Measurements from ENCODE around the gene PKP2.
"Not testable (repeated sequence)": the region's sequence is repeated elsewhere in the genome, so short reads cannot be mapped to it uniquely, and the experiment has no call there.

Gene PKP2

GRCh38 chr12:32895688-32896431 lies 717 bp downstream of the PKP2 start:
- no peak for DNase-seq

DNA sequence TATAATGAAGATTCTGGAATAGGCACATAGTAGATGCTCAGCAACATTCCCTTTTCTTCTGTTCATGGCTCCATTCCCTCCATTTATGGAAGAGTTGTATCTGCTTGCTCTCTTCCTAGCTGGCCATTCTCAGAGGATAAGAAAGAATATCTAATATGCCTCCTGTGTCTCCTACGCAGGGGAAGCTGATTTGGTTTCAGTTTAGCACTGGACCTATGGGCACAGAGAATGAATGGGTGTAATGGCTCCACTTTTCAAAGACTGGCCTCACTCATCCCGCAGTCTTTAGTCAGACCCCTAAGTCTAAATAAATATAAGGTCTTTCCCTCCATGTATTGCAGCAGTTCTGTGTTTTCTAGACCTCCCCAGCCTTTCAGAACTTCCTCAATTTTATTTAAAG lies 2.0 kb downstream of the PKP2 start:
- DNase-seq: no peak

DNA sequence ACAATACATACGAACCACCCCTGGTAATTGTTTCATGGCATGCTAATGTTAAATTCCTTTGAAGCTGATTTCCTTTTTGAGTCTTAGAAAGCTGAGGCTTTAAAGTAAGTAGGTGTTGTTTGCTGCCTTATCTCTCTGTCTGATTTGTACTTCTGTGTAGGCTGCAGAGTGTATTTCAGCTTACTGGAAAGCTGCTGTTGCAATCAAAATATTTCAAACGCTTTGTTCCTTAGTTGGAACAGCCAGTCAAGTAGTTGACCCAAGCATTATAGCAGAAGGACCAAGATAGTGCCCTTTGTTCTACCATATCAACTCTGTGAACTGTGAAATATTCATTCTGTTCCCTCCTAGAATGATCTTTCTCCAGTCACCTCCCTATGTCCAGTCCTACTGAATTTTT lies 3.1 kb downstream of the PKP2 start:
- no peak for DNase-seq

DNA sequence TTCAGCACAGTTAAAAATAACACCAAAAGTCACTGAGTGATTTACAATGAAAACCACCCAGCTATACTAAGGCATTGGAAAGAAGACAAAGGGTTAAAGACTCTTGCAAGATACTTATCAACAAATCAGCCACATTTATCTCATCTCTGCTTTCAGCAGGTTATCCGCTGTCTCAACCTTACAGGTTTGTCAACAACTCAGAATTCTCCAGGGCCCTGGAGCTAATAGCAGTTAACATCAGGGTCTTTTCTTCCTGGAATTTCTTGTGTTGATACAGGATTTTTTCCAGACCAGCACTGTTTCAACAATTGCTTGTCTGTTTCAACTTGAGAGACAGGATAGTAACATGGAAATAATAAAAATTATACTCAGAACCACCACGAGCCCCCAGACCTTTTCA lies 3.5 kb downstream of the PKP2 start:
- no peak for DNase-seq

DNA sequence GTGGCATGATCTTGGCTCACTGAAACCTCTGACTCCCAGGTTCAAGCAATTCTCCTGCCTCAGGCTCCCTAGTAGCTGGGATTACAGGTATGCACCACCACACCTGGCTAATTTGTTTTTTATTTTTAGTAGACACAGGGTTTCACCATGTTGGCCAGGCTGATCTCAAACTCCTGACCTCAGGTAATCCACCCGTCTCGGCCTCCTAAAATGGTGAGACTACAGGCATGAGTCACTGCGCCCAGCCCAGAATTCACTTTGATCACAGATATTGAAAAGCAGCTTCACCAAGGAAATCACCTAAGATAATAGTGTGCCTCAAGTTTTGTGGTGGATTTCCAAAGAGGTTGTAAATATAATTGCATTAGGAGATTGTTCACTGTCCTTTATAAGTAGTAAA lies 4.2 kb downstream of the PKP2 start:
- DNase-seq: not testable (repeated sequence)

DNA sequence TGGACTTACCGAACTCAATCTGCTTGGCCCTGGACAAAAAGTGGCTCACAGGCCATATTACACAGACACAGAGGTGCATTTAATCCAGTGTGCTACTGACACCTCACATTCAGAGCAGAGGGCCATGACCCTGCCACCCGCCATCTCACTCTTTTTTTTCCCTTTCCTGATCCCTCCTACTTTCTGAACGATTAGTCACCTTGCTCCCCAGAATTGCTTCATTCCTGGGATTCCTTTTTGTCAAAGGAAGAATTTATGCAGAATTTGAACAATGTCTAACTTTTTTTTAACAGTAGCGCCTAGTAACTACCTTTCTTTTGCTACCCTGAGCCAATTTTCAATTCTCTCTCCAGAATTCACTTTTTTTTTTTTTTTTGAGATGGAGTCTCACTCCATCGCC lies 4.6 kb downstream of the PKP2 start:
- no peak for DNase-seq

GRCh38 chr12:32891526-32891925 lies 5.1 kb downstream of the PKP2 start:
- DNase-seq: no peak

DNA sequence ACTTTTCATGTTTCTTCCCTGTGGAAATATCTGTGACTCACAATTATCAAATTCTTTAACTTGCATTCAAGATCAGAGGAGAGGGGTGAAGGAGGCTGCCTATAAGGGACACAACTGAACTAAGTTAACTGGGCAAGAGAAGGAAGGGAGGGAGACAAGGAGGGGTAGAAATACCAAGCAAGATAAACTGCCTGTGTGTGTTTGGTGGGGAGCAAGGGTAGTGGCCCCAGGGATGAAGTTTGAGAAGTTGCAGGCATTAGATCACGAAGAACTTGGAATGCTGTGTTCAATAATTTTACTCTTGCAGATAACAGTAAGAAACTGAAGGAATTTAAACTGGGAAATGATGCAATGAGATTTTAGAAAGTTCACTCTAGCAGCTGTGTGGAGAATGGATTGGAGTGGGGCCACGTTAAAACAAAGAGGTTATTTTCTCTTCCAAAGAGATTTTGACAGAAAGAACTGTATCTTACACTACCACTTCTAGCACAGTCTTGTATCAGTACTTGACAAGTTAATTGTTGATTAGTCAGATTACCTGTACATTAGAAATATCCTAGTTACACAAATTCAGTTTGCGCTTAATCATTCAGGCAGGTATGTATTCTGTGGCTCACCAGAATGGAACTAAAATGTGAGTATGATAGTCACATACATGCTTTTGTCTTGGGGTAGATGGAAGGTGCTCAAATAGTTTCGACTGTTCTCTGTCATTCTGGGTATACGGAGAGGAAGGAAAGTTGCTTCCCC lies 7.4 kb downstream of the PKP2 start:
- DNase-seq: no peak

- DNase-seq: no peak
These were observed 9.5 kb downstream of the PKP2 start for GRCh38 chr12:32887058-32887457.

DNA sequence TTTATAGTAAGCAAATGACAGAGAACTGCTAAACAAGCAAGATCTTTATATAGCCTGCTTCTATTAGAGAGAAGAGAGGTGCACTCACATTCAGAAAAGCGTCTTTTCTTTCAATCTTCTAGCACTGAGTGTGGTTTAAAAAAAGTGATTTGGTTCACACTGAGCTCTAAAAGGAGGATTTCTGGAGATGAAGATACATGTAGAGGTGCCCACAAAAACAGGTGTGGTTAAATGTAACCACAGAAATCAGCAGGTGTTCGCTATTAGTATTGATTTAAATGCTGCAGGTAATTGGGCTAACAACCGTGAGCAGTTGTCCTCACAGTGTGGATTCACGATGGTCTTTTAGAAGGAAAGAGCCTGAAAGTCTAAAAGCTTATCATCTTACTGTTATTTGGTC lies 10.7 kb downstream of the PKP2 start:
- no peak for DNase-seq

DNA sequence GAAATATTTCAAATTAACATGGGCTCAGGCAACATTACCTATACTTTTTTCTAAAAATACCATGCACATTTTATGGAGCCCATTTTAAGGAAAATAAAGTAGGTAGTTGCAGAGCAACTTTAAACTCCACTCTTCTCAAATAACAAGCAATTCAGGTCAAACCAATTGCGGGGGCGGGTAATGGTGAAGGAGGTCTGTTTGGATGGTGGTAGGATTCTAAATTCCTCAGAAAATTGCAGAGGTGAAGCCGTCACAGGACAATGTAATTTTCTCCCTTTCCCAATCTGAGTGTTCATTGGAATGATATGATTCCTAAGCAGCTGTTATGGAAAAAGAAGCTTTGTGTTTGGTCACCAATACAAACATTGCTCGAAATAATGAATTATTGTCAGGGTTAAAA lies 11.6 kb downstream of the PKP2 start:
- DNase-seq: no peak

GRCh38 chr12:32881702-32882101 lies 14.9 kb downstream of the PKP2 start:
- no peak for DNase-seq

GRCh38 chr12:32881107-32881506 lies 15.5 kb downstream of the PKP2 start:
- no peak for DNase-seq

GRCh38 chr12:32879066-32879465 lies 17.5 kb downstream of the PKP2 start:
- not testable (repeated sequence) for DNase-seq

GRCh38 chr12:32877601-32878459 lies 18.7 kb downstream of the PKP2 start:
- DNase-seq: no peak

GRCh38 chr12:32876004-32876403 lies 20.6 kb downstream of the PKP2 start:
- DNase-seq: no peak

- no peak for DNase-seq
These were observed 21.6 kb downstream of the PKP2 start for GRCh38 chr12:32874975-32875374.

- no peak for DNase-seq
These were observed 22.5 kb downstream of the PKP2 start for GRCh38 chr12:32874078-32874477.

- not testable (repeated sequence) for DNase-seq
These were observed 24.2 kb downstream of the PKP2 start for GRCh38 chr12:32872416-32872815.

DNA sequence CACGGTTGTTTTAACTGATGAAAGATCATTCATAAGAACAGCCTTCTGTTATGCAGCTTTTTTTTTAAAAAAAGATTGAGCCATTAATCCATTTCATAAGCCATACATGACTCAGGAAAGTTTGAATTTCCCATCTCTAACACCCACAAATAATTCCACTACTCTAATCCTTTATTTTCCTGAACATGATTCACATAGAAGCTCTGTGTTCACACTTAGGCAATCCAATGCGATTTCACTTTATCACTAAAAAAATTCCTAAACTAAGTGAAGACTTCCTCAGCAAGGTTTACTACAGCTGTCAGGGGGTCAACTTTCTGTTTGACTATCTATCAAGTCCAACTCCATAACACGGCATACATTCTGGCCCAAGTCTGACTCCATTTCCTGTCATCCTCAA lies 25.9 kb downstream of the PKP2 start:
- DNase-seq: no peak

DNA sequence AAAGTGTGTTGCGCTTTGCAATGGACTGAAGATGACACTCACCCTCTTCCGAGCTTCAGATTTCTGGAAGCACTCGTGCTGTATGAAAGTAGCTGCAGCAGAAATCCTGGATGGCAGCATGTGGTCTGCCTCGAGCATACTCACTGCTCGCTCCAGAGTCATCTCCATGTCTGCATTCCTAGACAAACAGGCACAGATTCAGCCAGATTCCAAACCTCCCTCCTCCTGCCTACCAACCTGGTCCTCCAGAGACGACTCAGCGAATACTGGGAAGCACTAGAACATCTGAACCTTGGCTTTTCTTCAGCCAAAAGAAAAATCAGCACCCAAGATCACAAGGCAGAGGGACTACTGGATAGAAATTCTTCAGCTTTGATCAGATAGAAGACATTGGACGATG lies 27.7 kb downstream of the PKP2 start:
- DNase-seq: no peak

DNA sequence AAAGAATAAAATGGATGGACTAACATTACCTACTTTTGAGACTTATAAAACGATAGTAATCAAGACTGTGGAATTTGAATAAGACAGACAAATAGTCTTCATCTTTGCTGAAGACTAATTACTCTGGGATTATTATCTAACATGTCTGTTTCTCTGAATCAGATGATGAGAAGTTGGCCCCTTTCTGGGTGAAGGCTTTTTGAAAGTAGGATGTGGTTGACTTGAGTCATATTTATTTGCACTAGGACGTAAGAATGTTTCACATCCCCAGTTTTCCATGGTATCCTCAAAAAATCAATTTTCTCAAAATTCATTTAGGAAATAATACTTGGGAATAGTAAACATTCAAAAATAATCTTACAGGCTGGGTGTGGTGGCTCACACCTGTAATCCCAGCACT lies 31.8 kb downstream of the PKP2 start:
- no peak for DNase-seq

- no peak for DNase-seq
These were observed 33.4 kb downstream of the PKP2 start for GRCh38 chr12:32863128-32863527.

DNA sequence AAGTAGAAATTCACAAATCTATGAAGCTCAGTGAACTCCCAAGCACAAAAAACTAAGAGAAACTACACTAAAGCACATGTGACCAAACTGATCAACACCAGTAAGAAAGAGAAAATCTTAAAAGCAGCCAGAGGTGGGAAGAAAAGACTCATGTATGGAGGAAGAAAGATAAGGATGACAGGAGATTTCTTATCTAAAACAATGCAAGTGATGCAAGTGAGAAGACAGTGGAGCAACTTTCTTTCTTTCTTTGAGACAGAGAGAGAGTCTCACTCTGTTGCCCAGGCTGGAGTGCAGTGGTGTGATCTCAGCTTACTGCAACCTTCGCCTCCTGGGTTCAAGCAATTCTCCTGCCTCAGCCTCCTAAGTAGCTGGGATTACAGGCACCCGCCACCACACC lies 34.9 kb downstream of the PKP2 start:
- DNase-seq: not testable (repeated sequence)
